Esophagus muscularis mucosa (tissue), 4 donors: ENCODE results near the gene IGF2. TPM values are rescaled to one million over a fixed set of nuclear protein-coding genes. Genes with fewer than 3 reads are reported as not detected.

Source experiments
- DNase-seq: peaks from one replicate; pipeline ENCODE4 v3.0.0-alpha.2; 2017; ENCODE audit errors: extremely low spot score
- H3K27ac ChIP-seq, 4 donors: fragments of 200-600 bp; sonication (generic); replicated peaks in 1 of 4; 1 replicate in 3 of 4; 2 replicates in 1 of 4; pipeline ENCODE4 v1.5.1; 2016 to 2019; ENCODE audit warnings: mild to moderate bottlenecking in 1 of 4
- H3K27me3 ChIP-seq, 4 donors: fragments of 200-600 bp; sonication (generic); one replicate each; pipeline versions ENCODE4 v1.5.1 to v1.6.0; 2016 to 2019
- H3K36me3 ChIP-seq, 4 donors: fragments of 200-600 bp; sonication (generic); one replicate each; pipeline ENCODE4 v1.5.1; 2016 to 2019
- H3K4me1 ChIP-seq, 4 donors: fragments of 200-600 bp; sonication (generic); one replicate each; pipeline ENCODE4 v1.5.1; 2016 to 2019
- H3K4me3 ChIP-seq, 4 donors: fragments of 200-600 bp; sonication (generic); 1 replicate in 2 of 4; 2 replicates in 2 of 4; pipeline ENCODE4 v1.5.1; 2016 to 2019; ENCODE audit warnings: mild to moderate bottlenecking in 4 of 4, moderate library complexity in 1 of 4
- H3K9me3 ChIP-seq, 4 donors: fragments of 200-600 bp; sonication (generic); 1 replicate in 3 of 4; 2 replicates in 1 of 4; pipeline ENCODE4 v1.5.1; 2016 to 2019
- CTCF ChIP-seq, 3 experiments: fragments of 200-600 bp in 2 of 3; fragments of 450-650 bp in 1 of 3; sonication (generic) in 2 of 3; IDR thresholded peaks; one replicate each; pipeline ENCODE4 v1.5.1; 2017 to 2019; ENCODE audit warnings: antibody characterized with exemption in 3 of 3, mild to moderate bottlenecking in 2 of 3, moderate library complexity in 1 of 3
- EP300 ChIP-seq: sonication (generic); formaldehyde crosslinking; IDR thresholded peaks from one replicate; pipeline ENCODE4 v1.6.1; 2017; ENCODE audit warnings: antibody characterized with exemption
- POLR2A ChIP-seq: fragments of 450-650 bp; IDR thresholded peaks from one replicate; pipeline ENCODE4 v1.6.1; 2017; ENCODE audit warnings: antibody characterized with exemption, moderate library complexity, mild to moderate bottlenecking, low read depth
- POLR2AphosphoS5 ChIP-seq, 2 donors: sonication (generic); formaldehyde crosslinking; IDR thresholded peaks; one replicate each; pipeline ENCODE4 v1.6.1; 2017; ENCODE audit warnings: antibody characterized with exemption in 2 of 2
- WGBS: methylation state at CpG from one replicate; pipeline ENCODE4 v1.1.5; 2018; 5-methylcytosine and 5-hydroxymethylcytosine counted together
- intact Hi-C: fragments of 100-400 bp; cut with DNase I; formaldehyde crosslinking; loops from one replicate; pipeline ENCODE4 v1.15.1; 2023
- total RNA-seq, 4 donors: library from RNA; depleted of rRNA; stranded (reverse); fragments of >200 nt; gene quantifications; one replicate each; pipeline versions ENCODE4 v1.1.0 to v1.2.1, GENCODE V29; 2016

The IGF2 gene
- total RNA-seq, 4 donors from 2014 or later, result 25.5 to 59.6 (median 33.0) TPM

GRCh38 chr11:2120359-2121100, 18.7 kb downstream of the IGF2 start:
- 76% methylated on average over 12 of the region's 23 CpGs for WGBS
- Histone ChIP-seq H3K36me3 (no peaks in the 10 kb centered on the region), H3K4me1 (no peaks in the 10 kb centered on the region), H3K9me3 (peaks cover 0 to 21% (median 13%) of the 10 kb centered on the region in 4 donors), H3K27ac (no peak overlapping the region), H3K27me3 (peaks cover 0 to 55% (median 4%) of the 10 kb centered on the region in 4 donors), H3K4me3 (no peak overlapping the region)
- intact Hi-C loops, result no loop called here
- TF ChIP-seq EP300, result no peak
- no peak for TF ChIP-seq POLR2AphosphoS5 (IDR thresholded peaks at IDR 0.05)
- no peak for TF ChIP-seq POLR2A
- no peak for TF ChIP-seq CTCF (IDR thresholded peaks at IDR 0.05)
- no peak for DNase-seq

DNA sequence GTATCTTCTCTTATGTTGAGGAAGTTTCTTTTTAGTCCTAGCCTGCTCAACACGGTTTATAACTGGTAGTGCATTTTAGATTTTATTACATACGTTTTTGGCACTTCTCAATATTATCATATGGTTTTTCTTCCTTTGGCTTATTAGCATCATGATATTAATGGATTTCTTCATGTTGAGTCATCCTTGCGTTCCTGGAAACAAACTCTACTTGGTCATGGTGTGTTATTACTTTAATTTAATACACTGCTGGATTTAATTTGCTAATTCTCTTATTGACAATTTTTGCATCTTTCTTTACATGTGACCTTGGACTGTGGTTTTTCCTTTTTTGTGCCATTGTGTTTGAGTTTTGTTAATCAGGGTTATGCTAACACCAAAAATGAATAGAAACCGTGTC, 20.5 kb downstream of the IGF2 start:
- no peaks in the 10 kb centered on the region for H3K36me3 ChIP-seq
- no peak overlapping the region for H3K27ac ChIP-seq
- peaks cover 0 to 21% (median 13%) of the 10 kb centered on the region in 4 donors for H3K9me3 ChIP-seq
- no peak for DNase-seq
- H3K4me1 ChIP-seq, result no peaks in the 10 kb centered on the region
- H3K4me3 ChIP-seq, result no peak overlapping the region
- no peak for TF ChIP-seq POLR2AphosphoS5 (IDR thresholded peaks at IDR 0.05)
- TF ChIP-seq POLR2A, result no peak
- TF ChIP-seq EP300, result no peak
- TF ChIP-seq CTCF (IDR thresholded peaks at IDR 0.05), result no peak
- intact Hi-C loops, result no loop called here
- peaks cover 0 to 55% (median 4%) of the 10 kb centered on the region in 4 donors for H3K27me3 ChIP-seq
- 80% methylated on average over 4 of the region's 4 CpGs for WGBS

DNA sequence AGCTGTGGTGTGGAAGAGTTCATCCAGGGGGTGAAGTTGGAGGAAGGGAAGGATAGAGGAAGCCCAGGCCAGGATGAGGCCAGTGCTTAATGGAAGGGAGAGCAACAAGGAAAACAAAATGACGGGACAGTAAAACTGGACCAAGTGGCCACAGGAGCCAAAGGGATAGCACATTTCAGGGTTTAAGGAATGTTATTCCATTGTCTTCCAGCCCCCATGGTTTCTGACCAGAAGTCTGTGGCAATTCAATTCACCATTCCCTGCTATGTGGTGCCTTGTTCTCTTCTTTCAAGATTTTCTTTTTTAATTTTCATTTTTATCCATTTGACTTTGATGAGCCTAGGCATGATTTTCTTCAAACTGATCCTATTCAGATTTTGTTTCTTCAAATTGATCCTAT, 22.5 kb downstream of the IGF2 start:
- intact Hi-C loops, result no loop called here
- TF ChIP-seq EP300, result no peak
- no peak for TF ChIP-seq CTCF (IDR thresholded peaks at IDR 0.05)
- no peak for TF ChIP-seq POLR2A
- TF ChIP-seq POLR2AphosphoS5 (IDR thresholded peaks at IDR 0.05), result no peak
- H3K27me3 ChIP-seq, result peaks cover 0 to 35% (median 0%) of the 10 kb centered on the region in 4 donors

GRCh38 chr11:2115308-2115707, 23.9 kb downstream of the IGF2 start:
- TF ChIP-seq POLR2AphosphoS5 (IDR thresholded peaks at IDR 0.05), result no peak
- TF ChIP-seq CTCF (IDR thresholded peaks at IDR 0.05), result no peak
- TF ChIP-seq EP300, result no peak
- no peak for TF ChIP-seq POLR2A
- Histone ChIP-seq H3K9me3 (peaks cover 0 to 21% (median 13%) of the 10 kb centered on the region in 4 donors), H3K4me3 (no peak overlapping the region), H3K27ac (no peak overlapping the region), H3K4me1 (no peaks in the 10 kb centered on the region), H3K27me3 (peaks cover 0 to 21% (median 0%) of the 10 kb centered on the region in 4 donors), H3K36me3 (no peaks in the 10 kb centered on the region)
- intact Hi-C loops, result no loop called here
- DNase-seq, result no peak
- 92% methylated on average over 7 of the region's 12 CpGs for WGBS

More for the DNA sequence above, 22.5 kb downstream of the IGF2 start:
- H3K4me1 ChIP-seq, result no peaks in the 10 kb centered on the region
- no peak overlapping the region for H3K27ac ChIP-seq
- H3K4me3 ChIP-seq, result no peak overlapping the region
- H3K9me3 ChIP-seq, result peaks cover 0 to 21% (median 13%) of the 10 kb centered on the region in 4 donors
- H3K36me3 ChIP-seq, result no peaks in the 10 kb centered on the region
- no peak for DNase-seq
- 85% methylated on average over 1 of the region's 1 CpG for WGBS
